ENCODE data around the gene CEACAM6.
"Not testable (repeated sequence)": the region's sequence is repeated elsewhere in the genome, so short reads cannot be mapped to it uniquely, and the experiment has no call there.

The CEACAM6 gene

DNA sequence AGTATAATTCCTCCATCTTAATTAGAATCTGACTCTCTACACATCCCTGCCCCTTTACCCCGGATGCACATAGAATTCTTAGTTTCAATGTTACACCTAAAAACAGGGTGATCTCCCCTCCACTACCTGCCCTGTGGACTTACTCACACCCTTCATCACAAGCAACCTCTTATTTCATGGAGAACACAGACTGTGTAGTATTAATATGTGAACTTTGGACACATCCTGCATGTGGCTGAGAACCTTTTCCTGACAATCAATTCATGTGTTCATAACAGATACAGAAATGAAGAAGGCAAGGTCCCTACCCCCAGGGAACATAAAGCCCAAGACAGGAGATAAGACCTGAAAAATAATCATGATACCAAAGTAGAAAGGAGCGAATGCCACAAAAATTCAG is 11.8 kb downstream of the CEACAM6 start:
- Mint-ChIP-seq H3K4me3 (no peak overlapping the region), H3K36me3 (ENCODE audit: insufficient read depth) (no peaks in the 10 kb centered on the region), H3K27me3 (peaks cover 55 to 78% of the 10 kb centered on the region in 2 donors)

DNA sequence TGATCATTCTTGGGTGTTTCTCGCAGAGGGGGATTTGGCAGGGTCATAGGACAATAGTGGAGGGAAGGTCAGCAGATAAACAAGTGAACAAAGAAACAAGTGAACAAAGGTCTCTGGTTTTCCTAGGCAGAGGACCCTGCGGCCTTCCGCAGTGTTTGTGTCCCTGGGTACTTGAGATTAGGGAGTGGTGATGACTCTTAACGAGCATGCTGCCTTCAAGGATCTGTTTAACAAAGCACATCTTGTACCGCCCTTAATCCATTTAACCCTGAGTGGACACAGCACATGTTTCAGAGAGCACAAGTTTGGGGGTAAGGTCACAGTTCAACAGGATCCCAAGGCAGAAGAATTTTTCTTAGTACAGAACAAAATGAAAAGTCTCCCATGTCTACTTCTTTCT is 12.8 kb downstream of the CEACAM6 start:
- not testable (repeated sequence) for H3K36me3 Mint-ChIP-seq (ENCODE audit: insufficient read depth); H3K27ac Mint-ChIP-seq; H3K4me1 Mint-ChIP-seq (ENCODE audit: low read depth in 2 of 2); DNase-seq; H3K9me3 Mint-ChIP-seq; H3K4me3 Mint-ChIP-seq; ATAC-seq (replicated peaks)
- peaks cover 54 to 78% of the 10 kb centered on the region in 2 donors for H3K27me3 Mint-ChIP-seq

More for the DNA sequence above, 11.8 kb downstream of the CEACAM6 start:
- Mint-ChIP-seq H3K9me3 (no peaks in the 10 kb centered on the region), H3K4me1 (ENCODE audit: low read depth in 2 of 2) (no peaks in the 10 kb centered on the region), H3K27ac (no peak overlapping the region)
- ATAC-seq (replicated peaks), result no peak
- no peak for DNase-seq

DNA sequence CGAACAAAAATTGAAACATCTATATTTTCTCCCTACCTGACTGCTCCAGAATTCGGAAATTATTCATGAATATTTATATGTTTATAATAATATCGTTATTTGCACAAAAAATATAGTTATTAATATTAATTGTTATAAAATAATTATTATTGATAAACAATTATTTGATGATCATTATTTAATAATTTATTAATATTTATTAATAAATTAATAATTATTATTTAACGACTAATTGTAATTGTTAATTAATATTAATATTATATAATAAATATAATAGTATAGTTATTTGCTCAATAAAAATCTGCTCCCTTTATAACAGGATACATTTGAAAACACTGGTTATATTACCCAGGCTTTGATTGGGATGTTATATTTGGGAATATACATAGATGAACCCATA is 14.3 kb downstream of the CEACAM6 start:
- H3K9me3 Mint-ChIP-seq, result no peaks in the 10 kb centered on the region

DNA sequence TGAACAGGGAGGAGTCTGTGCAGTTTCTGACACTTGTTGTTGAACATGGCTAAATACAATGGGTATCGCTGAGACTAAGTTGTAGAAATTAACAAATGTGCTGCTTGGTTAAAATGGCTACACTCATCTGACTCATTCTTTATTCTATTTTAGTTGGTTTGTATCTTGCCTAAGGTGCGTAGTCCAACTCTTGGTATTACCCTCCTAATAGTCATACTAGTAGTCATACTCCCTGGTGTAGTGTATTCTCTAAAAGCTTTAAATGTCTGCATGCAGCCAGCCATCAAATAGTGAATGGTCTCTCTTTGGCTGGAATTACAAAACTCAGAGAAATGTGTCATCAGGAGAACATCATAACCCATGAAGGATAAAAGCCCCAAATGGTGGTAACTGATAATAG is 16.1 kb downstream of the CEACAM6 start:
- Mint-ChIP-seq H3K36me3 (ENCODE audit: insufficient read depth) (peaks cover 3% of the 10 kb centered on the region), H3K4me1 (ENCODE audit: low read depth in 2 of 2) (peaks cover 10 to 20% of the 10 kb centered on the region in 2 donors), H3K27ac (no peak overlapping the region), H3K4me3 (no peak overlapping the region), H3K9me3 (no peaks in the 10 kb centered on the region), H3K27me3 (peaks cover 48 to 79% of the 10 kb centered on the region in 2 donors)
- ATAC-seq (replicated peaks) (no peak), DNase-seq (no peak)

More for the DNA sequence above, 14.3 kb downstream of the CEACAM6 start:
- no peak overlapping the region for H3K27ac Mint-ChIP-seq
- DNase-seq (no peak), ATAC-seq (replicated peaks) (no peak)
- peaks cover 57 to 79% of the 10 kb centered on the region in 2 donors for H3K27me3 Mint-ChIP-seq
- H3K4me1 Mint-ChIP-seq (ENCODE audit: low read depth in 2 of 2), result peaks cover 9 to 14% of the 10 kb centered on the region in 2 donors
- no peak overlapping the region for H3K4me3 Mint-ChIP-seq
- H3K36me3 Mint-ChIP-seq (ENCODE audit: insufficient read depth), result no peaks in the 10 kb centered on the region

DNA sequence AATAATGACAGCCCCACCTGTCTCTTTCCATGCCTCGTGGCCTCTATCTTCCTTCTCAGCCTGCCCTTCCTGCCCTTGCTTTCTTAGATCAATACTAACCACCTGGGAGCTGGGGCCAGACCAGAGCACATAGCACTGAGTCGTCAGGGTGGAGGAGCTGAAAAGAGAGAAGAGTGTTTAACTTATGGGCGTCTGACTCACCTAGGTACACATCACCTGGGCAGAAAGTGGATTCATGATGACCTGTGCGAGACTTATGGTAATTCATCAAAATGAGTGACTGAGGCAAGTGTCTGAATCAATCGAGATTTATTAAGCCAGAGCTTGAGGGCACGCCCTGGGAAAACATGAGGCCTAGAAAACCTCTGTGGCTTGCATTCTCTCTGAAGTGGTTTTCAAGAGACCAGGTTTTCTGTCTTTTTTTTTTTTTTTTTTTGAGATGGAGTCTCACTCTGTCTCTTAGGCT is 19.2 kb downstream of the CEACAM6 start:
- Mint-ChIP-seq H3K4me1 (ENCODE audit: low read depth in 2 of 2) (peaks cover 10 to 20% of the 10 kb centered on the region in 2 donors), H3K9me3 (no peaks in the 10 kb centered on the region), H3K27me3 (peaks cover 48 to 92% of the 10 kb centered on the region in 2 donors), H3K36me3 (ENCODE audit: insufficient read depth) (peaks cover 3% of the 10 kb centered on the region), H3K27ac (peak overlapping the region in 1 of 2 donors; percentile 15), H3K4me3 (peak overlapping the region in 1 of 2 donors; percentile 7)
- ATAC-seq (replicated peaks) (peak; percentile 78), DNase-seq (peak in 1 of 3 experiments; percentile 19)

DNA sequence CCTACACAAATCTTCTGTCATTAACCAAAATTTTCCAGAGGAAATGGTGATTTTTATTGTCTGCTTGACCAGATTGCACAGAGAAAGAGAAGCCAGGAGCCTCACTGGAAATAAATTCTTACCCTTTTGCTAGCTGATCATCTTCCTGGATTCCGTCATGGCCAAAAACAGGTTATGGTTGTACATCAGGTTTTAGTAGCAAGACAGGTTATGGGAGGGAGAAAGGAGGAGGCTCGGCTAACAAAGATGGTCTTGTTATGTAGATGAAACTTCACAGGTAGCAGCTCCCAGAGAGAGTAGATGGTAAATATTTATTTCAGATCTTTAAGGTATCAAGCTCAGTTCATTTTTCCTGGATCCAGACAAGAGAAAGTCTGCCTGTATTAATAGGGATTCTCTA is 21.4 kb downstream of the CEACAM6 start:
- Mint-ChIP-seq H3K36me3 (ENCODE audit: insufficient read depth) (peaks cover 3% of the 10 kb centered on the region), H3K27ac (no peak overlapping the region), H3K9me3 (no peaks in the 10 kb centered on the region), H3K4me1 (ENCODE audit: low read depth in 2 of 2) (peaks cover 10 to 20% of the 10 kb centered on the region in 2 donors), H3K27me3 (peaks cover 55 to 94% of the 10 kb centered on the region in 2 donors), H3K4me3 (no peak overlapping the region)
- DNase-seq (no peak), ATAC-seq (replicated peaks) (no peak)

DNA sequence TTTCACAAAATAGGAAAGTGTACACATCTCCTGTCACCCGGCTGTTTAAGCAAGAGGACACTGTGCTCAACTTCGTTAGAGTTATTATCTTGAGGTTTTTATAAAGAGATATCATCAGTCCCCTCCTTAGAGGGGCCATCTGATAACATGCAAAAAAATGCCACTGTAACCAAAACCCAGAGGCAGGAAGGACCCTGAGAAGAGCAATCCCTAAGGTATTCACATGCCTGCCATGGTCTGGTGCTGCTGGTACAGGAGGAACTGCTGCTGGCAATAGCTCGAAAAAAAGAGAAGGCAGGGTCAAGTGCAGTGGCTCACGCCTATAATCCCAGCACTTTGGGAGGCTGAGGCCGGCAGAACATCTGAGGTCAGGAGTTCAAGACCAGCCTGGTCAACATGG is 28.3 kb downstream of the CEACAM6 start:
- Mint-ChIP-seq H3K9me3 (no peaks in the 10 kb centered on the region), H3K4me1 (ENCODE audit: low read depth in 2 of 2) (peaks cover 14 to 15% of the 10 kb centered on the region in 2 donors), H3K36me3 (ENCODE audit: insufficient read depth) (no peaks in the 10 kb centered on the region), H3K27ac (no peak overlapping the region), H3K27me3 (peaks cover 63 to 79% of the 10 kb centered on the region in 2 donors), H3K4me3 (no peak overlapping the region)
- no peak for DNase-seq
- no peak for ATAC-seq (replicated peaks)

DNA sequence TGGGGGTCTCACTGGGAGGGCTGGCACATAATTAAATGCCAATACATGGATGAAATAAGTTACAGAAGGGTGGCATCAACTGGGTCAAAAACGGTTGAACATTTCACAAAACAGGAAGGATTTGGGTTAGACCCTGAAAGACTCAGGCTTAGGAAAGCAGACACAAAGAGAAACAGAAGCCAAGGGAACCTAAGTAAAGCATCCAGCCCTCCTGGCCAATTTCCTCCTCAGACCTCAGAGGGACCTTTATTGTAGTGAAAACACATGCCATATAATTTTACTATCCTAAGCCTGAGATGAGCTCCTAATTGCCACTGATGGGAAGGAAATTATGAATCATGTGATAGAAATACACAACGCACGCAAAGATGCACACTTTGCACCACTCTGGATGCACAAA is 29.0 kb downstream of the CEACAM6 start:
- Mint-ChIP-seq H3K36me3 (ENCODE audit: insufficient read depth) (no peaks in the 10 kb centered on the region), H3K27me3 (peaks cover 68 to 79% of the 10 kb centered on the region in 2 donors), H3K4me1 (ENCODE audit: low read depth in 2 of 2) (peaks cover 14 to 15% of the 10 kb centered on the region in 2 donors), H3K27ac (no peak overlapping the region), H3K4me3 (peak overlapping the region; percentile 48 to 49), H3K9me3 (no peaks in the 10 kb centered on the region)
- DNase-seq (no peak), ATAC-seq (replicated peaks) (no peak)

DNA sequence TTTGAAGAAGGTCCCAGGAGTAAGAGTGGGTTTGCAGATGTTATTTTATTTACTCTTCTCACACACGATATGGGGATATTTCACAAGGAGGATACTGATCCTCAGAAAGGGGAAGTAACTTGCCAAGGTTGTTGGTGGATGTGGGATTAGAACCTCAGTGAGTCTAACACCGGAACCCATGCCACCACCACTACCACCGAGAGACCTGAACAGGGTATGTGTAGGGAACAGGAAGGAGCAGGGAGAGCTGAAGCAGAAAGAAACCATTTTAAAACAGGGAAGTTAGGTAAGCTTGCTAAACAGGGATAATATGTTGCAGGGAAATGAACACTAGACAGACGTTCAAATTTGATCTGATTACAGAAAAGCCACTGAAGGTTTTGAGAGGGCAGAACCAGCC is 29.4 kb downstream of the CEACAM6 start:
- H3K4me1 Mint-ChIP-seq (ENCODE audit: low read depth in 2 of 2), result peaks cover 14 to 15% of the 10 kb centered on the region in 2 donors
- no peaks in the 10 kb centered on the region for H3K9me3 Mint-ChIP-seq
- ATAC-seq (replicated peaks), result peak; percentile 38
- H3K27ac Mint-ChIP-seq, result no peak overlapping the region
- no peak for DNase-seq
- H3K4me3 Mint-ChIP-seq, result peak overlapping the region; percentile 48 to 49
- H3K27me3 Mint-ChIP-seq, result peaks cover 70 to 79% of the 10 kb centered on the region in 2 donors
- no peaks in the 10 kb centered on the region for H3K36me3 Mint-ChIP-seq (ENCODE audit: insufficient read depth)

DNA sequence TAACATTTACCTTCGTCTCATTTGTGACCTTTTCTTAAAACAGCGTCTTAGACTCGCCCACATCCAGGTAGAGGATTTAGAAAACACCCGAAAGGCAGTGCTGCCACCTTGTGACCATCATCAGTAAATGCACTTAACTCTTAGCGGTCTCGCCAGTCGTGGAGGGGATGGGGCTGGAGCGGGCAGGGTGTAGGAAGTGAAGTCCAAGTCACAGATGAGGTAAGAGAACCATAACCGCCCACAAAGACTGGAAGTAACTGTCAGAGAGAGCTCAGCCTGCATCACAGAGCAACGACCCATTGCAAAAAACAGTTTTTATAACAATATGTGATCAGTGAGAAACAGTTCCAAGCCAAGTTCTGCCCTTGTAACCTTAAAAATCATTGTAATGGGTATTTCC is 30.3 kb downstream of the CEACAM6 start:
- DNase-seq (peak; percentile 59 to 67 (median 64)), ATAC-seq (replicated peaks) (peak; percentile 94)
- peak overlapping the region; percentile 48 to 49 for H3K4me3 Mint-ChIP-seq
- no peaks in the 10 kb centered on the region for H3K36me3 Mint-ChIP-seq (ENCODE audit: insufficient read depth)
- H3K27ac Mint-ChIP-seq, result no peak overlapping the region
- no peaks in the 10 kb centered on the region for H3K9me3 Mint-ChIP-seq
- H3K4me1 Mint-ChIP-seq (ENCODE audit: low read depth in 2 of 2), result peaks cover 14 to 15% of the 10 kb centered on the region in 2 donors
- H3K27me3 Mint-ChIP-seq, result peaks cover 64 to 74% of the 10 kb centered on the region in 2 donors

DNA sequence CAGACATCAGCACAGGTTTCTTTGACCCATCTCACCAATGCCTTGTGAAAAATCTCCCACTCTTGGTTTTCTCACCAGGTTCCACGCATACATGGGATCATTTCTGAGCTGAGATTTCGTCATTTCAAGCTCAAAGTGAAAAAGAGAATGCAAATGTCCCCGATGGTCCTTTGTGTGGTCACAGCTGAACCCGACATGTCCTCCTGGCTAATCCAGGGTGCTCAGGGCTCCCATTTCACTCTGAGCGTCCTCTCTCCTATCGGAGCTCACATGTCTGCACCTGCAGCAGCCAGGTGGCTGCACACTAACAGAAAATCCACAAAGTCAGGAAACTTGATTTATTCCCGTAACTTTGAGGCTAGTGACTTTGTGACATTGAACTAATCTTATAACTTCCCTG is 31.7 kb downstream of the CEACAM6 start:
- DNase-seq (no peak), ATAC-seq (replicated peaks) (no peak)
- peaks cover 65 to 76% of the 10 kb centered on the region in 2 donors for H3K27me3 Mint-ChIP-seq
- no peak overlapping the region for H3K27ac Mint-ChIP-seq
- H3K4me1 Mint-ChIP-seq (ENCODE audit: low read depth in 2 of 2), result peaks cover 14 to 15% of the 10 kb centered on the region in 2 donors
- H3K9me3 Mint-ChIP-seq, result no peaks in the 10 kb centered on the region
- no peak overlapping the region for H3K4me3 Mint-ChIP-seq
- H3K36me3 Mint-ChIP-seq (ENCODE audit: insufficient read depth), result no peaks in the 10 kb centered on the region

DNA sequence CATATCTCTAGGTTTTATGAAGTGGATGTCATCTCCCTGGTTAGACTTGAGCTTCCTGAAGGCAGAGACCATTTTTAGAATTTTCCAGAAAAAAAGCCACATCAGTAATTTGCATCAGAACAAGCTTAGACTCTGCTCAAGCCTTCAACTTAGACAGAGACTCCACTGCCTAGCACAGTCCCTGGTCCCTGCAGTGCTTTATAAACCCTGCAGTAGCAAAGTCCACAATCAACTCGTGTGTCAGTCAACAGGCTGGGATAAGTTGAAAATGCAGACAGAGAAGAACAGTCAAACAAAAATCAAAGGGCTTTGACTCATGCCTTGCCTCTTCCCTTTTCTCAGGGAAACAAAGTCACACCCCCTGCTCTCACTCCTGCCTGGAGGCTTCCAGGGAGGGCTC is 33.2 kb downstream of the CEACAM6 start:
- not testable (repeated sequence) for H3K36me3 Mint-ChIP-seq (ENCODE audit: insufficient read depth); DNase-seq; ATAC-seq (replicated peaks); H3K27ac Mint-ChIP-seq; H3K9me3 Mint-ChIP-seq; H3K4me3 Mint-ChIP-seq
- H3K27me3 Mint-ChIP-seq, result peaks cover 68 to 81% of the 10 kb centered on the region in 2 donors
- peaks cover 15% of the 10 kb centered on the region in 2 donors for H3K4me1 Mint-ChIP-seq (ENCODE audit: low read depth in 2 of 2)

DNA sequence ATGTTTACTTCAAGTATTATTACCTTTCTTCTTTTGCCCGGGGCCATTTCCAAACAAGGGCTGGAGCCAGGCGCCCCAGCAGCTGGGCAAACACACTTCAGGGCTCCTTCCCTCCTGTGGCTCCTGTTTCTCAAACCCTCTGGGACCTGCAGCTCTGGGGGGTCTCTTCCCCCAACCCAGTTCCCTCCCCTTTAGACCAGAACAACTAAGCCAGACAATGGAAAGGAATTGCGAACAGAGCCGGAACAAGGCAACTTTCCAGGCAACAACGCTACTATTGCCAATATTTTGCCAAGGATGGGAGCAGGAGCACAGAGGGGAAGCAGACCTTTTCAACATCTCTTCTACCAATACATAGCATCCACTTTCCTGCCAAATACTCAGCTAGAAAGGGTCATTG is 33.7 kb downstream of the CEACAM6 start:
- H3K27me3 Mint-ChIP-seq, result peaks cover 69 to 82% of the 10 kb centered on the region in 2 donors
- not testable (repeated sequence) for H3K4me3 Mint-ChIP-seq; H3K9me3 Mint-ChIP-seq; ATAC-seq (replicated peaks); H3K36me3 Mint-ChIP-seq (ENCODE audit: insufficient read depth); DNase-seq
- peaks cover 15% of the 10 kb centered on the region in 2 donors for H3K4me1 Mint-ChIP-seq (ENCODE audit: low read depth in 2 of 2)
- peak overlapping the region in 1 of 2 donors; percentile 1 for H3K27ac Mint-ChIP-seq

DNA sequence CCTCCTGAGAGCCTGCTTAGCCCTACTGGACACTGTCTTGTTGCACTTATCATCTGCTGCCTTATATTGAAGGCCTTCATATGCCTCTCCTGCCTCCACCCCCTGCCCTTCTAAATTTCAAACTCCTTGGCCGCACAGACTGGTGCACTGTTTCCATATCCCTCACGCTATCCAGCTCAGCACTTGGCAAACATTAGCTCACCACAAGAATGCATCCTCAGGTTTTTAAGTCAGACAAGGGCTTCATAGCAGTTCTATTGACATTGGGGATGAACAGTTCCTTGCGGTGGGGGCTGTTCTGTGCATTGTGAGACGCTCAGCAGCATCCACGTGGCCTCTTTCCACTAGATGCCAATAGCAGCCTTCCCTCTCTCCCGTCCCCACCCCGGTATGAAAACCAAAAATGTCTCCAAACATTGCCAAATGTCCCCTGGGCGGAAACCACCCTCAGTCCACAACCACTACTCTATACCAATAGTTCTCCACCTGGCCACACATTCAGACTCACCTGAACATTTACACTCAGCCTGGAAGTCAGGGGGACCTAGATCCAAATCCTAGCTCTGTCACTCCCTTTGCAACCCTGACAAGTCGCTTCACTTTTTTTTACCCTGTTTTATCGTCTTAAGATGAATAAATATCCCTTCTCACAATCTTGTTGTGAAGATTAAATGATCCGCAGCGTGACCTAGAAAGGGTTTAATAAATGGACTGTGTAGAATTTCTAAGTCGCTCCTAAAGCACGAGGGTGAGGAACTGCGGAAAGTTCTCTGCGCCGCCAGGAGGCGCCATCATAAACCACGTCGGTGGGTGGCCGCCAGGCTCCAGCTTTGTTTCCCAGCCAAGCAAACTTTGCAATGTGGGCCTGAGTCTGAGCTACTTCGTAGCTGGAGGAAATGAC is 37.4 kb downstream of the CEACAM6 start:
- DNase-seq, result peak; percentile 15 to 24 (median 17)
- peaks cover 61 to 79% of the 10 kb centered on the region in 2 donors for H3K27me3 Mint-ChIP-seq
- peaks cover 0 to 4% of the 10 kb centered on the region in 2 donors for H3K4me1 Mint-ChIP-seq (ENCODE audit: low read depth in 2 of 2)
- H3K4me3 Mint-ChIP-seq, result no peak overlapping the region
- ATAC-seq (replicated peaks), result peak; percentile 50
- H3K36me3 Mint-ChIP-seq (ENCODE audit: insufficient read depth), result peaks cover 2% of the 10 kb centered on the region
- no peak overlapping the region for H3K27ac Mint-ChIP-seq
- no peaks in the 10 kb centered on the region for H3K9me3 Mint-ChIP-seq

Data from effector memory CD8-positive, alpha-beta T cell (primary cell).